Glutamatergic neuron (in vitro differentiated cells): ENCODE data around the gene KRT86. TPM values are rescaled to one million over a fixed set of nuclear protein-coding genes. Genes with fewer than 3 reads are reported as not detected.

ENCODE experiments used
- DNase-seq: peaks from one replicate; pipeline ENCODE4 v3.0.0; 2022
- H3K27ac Mint-ChIP-seq: one replicate; pipeline ENCODE4 v1.8.0; 2020; ENCODE audit warnings: mild to moderate bottlenecking, mixed read lengths, inconsistent platforms; ENCODE audit not compliant: unreplicated experiment
- H3K27me3 Mint-ChIP-seq: one replicate; pipeline ENCODE4 v1.8.0; 2020; ENCODE audit warnings: mild to moderate bottlenecking, moderate library complexity, mixed read lengths, inconsistent platforms; ENCODE audit not compliant: unreplicated experiment
- H3K36me3 Mint-ChIP-seq: one replicate; pipeline ENCODE4 v1.8.0; 2020; ENCODE audit warnings: mild to moderate bottlenecking, mixed read lengths, inconsistent platforms; ENCODE audit not compliant: unreplicated experiment
- H3K4me1 Mint-ChIP-seq: one replicate; pipeline ENCODE4 v1.8.0; 2020; ENCODE audit warnings: mild to moderate bottlenecking, low read depth, mixed read lengths, inconsistent platforms; ENCODE audit not compliant: unreplicated experiment
- H3K4me3 Mint-ChIP-seq: one replicate; pipeline ENCODE4 v1.8.0; 2020; ENCODE audit warnings: mild to moderate bottlenecking, mixed read lengths, inconsistent platforms; ENCODE audit not compliant: unreplicated experiment
- H3K9me3 Mint-ChIP-seq: one replicate; pipeline ENCODE4 v1.8.0; 2020; ENCODE audit warnings: mild to moderate bottlenecking, moderate library complexity, mixed read lengths, inconsistent platforms; ENCODE audit not compliant: unreplicated experiment
- total RNA-seq: library from RNA; stranded (reverse); fragmentation: NEBNext Ultra II Directional; extraction: Animal tissue kit (Norgen Biotek cat#: 25700); gene quantifications from one replicate; pipeline ENCODE4 v1.2.1, GENCODE V29; 2021; ENCODE audit not compliant: unreplicated experiment
- TF ChIP-seq, protein P1 (sequence below): fragments of 200-600 bp; sonication (generic); IDR thresholded peaks from one replicate; pipeline ENCODE4 v1.5.0; 2021; ENCODE audit not compliant: partially characterized antibody, unreplicated experiment

KRT86 gene
- total RNA-seq, 1 donor from 2014 or later: not detected

DNA sequence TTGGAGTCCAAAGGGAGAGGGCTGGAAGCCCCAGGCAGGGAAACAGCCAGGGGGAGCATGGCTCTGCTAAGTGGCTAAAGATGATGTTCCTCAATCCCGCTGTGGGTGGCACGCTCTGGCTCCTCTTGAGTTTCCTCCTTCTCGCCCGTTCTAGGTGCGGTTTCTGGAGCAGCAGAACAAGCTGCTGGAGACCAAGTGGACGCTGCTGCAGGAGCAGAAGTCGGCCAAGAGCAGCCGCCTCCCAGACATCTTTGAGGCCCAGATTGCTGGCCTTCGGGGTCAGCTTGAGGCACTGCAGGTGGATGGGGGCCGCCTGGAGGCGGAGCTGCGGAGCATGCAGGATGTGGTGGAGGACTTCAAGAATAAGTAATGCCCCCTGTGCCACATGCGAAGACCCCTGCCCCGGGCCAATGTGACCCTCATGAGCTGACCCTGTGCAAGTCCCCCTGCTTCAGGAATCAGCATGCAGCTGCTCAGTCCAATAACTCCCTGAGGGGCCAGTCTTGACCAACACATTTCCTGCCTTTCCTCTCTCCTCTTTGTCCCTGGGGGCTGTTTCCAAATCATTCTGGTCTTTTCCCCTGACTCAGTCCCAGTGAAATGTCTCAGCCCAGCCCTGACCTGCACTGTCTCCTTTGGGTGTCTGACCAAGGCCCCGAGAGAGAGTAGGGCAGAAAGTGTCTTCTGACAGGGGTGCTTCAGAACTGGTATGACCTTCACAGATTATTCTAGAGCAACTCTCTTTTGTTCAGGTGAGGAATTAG is 39.3 kb upstream of the KRT86 start:
- Mint-ChIP-seq H3K27me3 (peaks cover 15% of the 10 kb centered on the region), H3K36me3 (no peaks in the 10 kb centered on the region), H3K27ac (no peak overlapping the region), H3K9me3 (peaks cover 4% of the 10 kb centered on the region), H3K4me1 (peaks cover 5% of the 10 kb centered on the region), H3K4me3 (no peak overlapping the region)
- TF ChIP-seq, protein P1, sequence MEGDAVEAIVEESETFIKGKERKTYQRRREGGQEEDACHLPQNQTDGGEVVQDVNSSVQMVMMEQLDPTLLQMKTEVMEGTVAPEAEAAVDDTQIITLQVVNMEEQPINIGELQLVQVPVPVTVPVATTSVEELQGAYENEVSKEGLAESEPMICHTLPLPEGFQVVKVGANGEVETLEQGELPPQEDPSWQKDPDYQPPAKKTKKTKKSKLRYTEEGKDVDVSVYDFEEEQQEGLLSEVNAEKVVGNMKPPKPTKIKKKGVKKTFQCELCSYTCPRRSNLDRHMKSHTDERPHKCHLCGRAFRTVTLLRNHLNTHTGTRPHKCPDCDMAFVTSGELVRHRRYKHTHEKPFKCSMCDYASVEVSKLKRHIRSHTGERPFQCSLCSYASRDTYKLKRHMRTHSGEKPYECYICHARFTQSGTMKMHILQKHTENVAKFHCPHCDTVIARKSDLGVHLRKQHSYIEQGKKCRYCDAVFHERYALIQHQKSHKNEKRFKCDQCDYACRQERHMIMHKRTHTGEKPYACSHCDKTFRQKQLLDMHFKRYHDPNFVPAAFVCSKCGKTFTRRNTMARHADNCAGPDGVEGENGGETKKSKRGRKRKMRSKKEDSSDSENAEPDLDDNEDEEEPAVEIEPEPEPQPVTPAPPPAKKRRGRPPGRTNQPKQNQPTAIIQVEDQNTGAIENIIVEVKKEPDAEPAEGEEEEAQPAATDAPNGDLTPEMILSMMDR: no peak
- no peak for DNase-seq

DNA sequence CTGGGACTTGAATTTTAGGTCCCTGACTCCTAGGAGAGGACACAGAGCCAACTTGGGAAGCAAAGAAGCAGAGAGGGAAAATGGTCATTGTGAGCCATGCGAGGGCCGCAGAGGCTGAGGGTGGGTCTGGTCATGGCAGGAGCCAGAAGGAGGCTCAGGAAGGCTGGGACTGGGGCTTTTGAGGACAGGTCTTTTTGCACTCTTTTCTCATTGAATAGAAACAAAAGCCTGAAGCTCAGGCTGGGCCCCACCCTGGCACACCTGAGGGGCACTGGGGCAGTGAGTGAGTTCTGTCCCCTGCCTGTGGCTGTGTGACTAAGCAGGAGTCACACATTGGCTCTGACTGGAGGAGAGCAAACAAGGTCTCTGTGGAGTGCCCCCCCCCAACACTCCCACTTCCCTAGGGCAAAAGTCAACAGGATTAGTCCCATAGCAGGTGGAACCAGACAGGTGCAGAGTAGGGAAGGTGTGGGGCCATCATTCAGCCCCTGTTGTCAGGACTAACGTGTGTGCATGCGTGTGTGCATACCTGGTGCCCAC is 38.6 kb upstream of the KRT86 start:
- no peak for DNase-seq
- Mint-ChIP-seq H3K4me3 (no peak overlapping the region), H3K27ac (no peak overlapping the region), H3K36me3 (no peaks in the 10 kb centered on the region), H3K9me3 (peaks cover 4% of the 10 kb centered on the region), H3K27me3 (peaks cover 12% of the 10 kb centered on the region), H3K4me1 (peaks cover 5% of the 10 kb centered on the region)
- TF ChIP-seq, protein P1: no peak

DNA sequence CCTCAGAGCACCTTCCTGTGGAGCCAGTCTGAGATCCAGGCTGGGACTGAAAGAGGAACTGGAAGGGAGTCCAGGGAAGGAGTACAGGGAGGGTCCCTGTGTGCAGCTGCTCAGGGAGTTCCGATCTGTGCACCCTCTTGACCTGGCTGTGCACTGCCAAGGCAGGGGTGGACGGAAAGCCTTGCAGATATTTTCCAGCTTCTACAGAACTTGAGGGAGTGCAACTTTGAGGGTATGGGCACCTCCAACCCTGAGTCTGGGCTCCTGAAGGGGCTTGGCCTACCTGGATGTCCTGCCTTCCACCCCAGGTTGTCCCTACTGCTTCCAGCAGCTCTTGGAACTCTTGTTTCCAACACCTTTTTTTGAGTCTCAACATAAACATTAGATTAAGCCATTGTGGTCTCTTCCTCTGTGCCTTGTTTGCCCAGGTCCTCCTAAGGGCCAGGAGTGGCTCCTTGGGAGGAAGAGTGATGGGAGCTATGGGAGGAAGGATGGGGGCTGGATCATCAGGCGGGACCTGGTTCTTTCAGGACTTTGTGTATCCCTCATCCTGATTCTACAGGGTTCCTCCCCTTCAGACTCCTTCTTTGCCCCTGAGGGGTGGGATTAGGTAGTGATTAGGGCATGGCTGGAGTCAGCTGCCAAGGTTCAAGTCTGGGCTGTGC is 37.9 kb upstream of the KRT86 start:
- Mint-ChIP-seq H3K27me3 (peaks cover 12% of the 10 kb centered on the region), H3K27ac (no peak overlapping the region), H3K4me3 (no peak overlapping the region), H3K4me1 (peaks cover 7% of the 10 kb centered on the region), H3K36me3 (no peaks in the 10 kb centered on the region), H3K9me3 (peaks cover 4% of the 10 kb centered on the region)
- DNase-seq: no peak
- TF ChIP-seq, protein P1: no peak

DNA sequence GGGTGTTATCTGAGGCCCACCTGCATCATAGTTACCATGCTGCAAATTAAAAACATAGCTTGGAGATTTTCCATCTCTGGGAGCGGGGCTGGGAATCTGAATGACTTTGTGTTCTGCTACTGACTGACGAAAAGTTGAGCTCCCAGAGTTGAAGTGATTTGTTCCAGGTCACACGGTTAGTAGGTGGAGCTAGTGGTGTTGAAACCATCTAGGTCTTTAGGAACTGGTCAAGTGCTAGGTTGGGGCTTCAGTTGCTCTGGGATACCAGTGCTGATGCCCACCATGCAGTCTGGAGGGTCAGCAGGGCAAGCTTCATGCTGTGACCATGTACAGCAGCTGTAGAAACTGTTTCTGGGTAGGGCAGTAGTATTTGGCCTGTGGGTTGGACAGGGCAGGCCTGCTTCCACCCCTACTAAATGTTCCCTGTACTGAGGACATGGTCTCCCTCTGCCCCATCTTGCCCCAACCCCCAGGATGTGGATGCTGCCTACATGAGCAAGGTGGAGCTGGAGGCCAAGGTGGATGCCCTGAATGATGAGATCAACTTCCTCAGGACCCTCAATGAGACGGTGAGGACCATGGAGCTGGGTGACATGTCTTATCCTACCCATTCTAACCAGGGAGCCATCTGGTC is 36.1 kb upstream of the KRT86 start:
- Mint-ChIP-seq H3K4me1 (peaks cover 2% of the 10 kb centered on the region), H3K27ac (no peak overlapping the region), H3K36me3 (no peaks in the 10 kb centered on the region), H3K9me3 (peaks cover 1% of the 10 kb centered on the region), H3K27me3 (peaks cover 15% of the 10 kb centered on the region), H3K4me3 (no peak overlapping the region)
- DNase-seq: no peak
- TF ChIP-seq, protein P1: no peak
